ENCODE results near the gene DHRS4L2.
"Not testable (repeated sequence)": the region's sequence is repeated elsewhere in the genome, so short reads cannot be mapped to it uniquely, and the experiment has no call there.

Gene DHRS4L2

DNA sequence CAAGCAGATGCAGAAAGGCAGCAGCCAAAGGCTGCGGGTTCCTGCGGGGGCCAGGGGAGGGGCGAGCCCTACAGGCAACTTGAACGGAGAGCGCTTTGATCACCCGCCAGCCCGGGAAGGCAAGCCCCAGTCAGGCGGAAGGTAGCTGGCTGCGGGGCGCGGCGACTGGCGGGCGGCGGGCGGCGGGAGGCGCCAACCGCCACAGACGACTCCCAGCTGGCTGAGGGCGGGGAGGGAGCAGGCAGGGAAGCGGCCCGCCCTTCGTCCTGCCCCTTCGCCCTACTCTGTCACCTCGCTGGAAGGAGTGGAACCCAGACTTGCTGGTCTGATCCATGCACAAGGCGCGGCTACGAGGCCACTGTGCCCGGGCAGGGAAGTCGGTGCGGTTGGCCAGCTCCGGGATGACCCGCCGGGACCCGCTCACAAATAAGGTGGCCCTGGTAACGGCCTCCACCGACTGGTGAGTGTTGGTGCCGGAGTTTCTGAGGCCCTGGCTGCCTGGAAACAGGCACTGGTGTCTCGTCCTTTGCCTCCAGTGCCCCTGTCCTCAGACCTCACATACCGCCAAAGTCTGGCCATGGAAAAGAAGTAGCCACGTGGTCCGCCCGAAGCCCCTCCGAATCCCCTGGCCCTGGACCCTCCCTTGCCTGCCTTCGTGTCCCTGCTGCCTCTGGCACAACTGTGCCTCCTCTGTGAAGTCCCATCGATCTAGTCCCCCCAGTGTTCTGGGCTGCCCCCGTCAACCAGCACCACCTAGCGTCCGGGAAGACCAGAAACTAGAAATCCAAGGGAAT, 47.6 kb downstream of the DHRS4L2 start:
- Histone ChIP-seq H3K79me2 (ENCODE audit: insufficient read depth, low read length) (no peaks in the 10 kb centered on the region), H3K9me2 (replicated peaks; ENCODE audit: insufficient read depth, low read length) (no peaks in the 10 kb centered on the region), H2AFZ (ENCODE audit: low read depth, low read length, severe bottlenecking) (peak overlapping the region; percentile 91), H3K27ac (ENCODE audit: low read depth, low read length) (no peak overlapping the region), H3F3A (ENCODE audit: insufficient read depth) (no peaks in the 10 kb centered on the region), H3K4me2 (ENCODE audit: low read depth, low read length, poor library complexity, severe bottlenecking) (peak overlapping the region; percentile 61), H3K9ac (ENCODE audit: low read length) (peak overlapping the region; percentile 68), H3K4me3 (ENCODE audit: insufficient read depth, low read length, poor library complexity, severe bottlenecking) (peak overlapping the region; percentile 51), H3K27me3 (ENCODE audit: low read length) (no peaks in the 10 kb centered on the region), H3K36me3 (ENCODE audit: low read length) (no peaks in the 10 kb centered on the region), H4K20me1 (ENCODE audit: low read depth, low read length) (no peaks in the 10 kb centered on the region), H3K9me3 (ENCODE audit: insufficient read depth, low read length) (peaks cover 5% of the 10 kb centered on the region; the same call in 1 of the 2 replicates)
- TF ChIP-seq, protein P1, sequence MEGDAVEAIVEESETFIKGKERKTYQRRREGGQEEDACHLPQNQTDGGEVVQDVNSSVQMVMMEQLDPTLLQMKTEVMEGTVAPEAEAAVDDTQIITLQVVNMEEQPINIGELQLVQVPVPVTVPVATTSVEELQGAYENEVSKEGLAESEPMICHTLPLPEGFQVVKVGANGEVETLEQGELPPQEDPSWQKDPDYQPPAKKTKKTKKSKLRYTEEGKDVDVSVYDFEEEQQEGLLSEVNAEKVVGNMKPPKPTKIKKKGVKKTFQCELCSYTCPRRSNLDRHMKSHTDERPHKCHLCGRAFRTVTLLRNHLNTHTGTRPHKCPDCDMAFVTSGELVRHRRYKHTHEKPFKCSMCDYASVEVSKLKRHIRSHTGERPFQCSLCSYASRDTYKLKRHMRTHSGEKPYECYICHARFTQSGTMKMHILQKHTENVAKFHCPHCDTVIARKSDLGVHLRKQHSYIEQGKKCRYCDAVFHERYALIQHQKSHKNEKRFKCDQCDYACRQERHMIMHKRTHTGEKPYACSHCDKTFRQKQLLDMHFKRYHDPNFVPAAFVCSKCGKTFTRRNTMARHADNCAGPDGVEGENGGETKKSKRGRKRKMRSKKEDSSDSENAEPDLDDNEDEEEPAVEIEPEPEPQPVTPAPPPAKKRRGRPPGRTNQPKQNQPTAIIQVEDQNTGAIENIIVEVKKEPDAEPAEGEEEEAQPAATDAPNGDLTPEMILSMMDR (IDR thresholded peaks at IDR 0.05; ENCODE audit: insufficient read depth, low read length, poor library complexity, severe bottlenecking) = peak; percentile 63
- no peak for TF ChIP-seq EZH2phosphoT487 (conservative IDR thresholded peaks at IDR 0.05; ENCODE audit: low read length)

- H3K4me3 ChIP-seq (ENCODE audit: insufficient read depth, low read length, poor library complexity, severe bottlenecking) = peak overlapping the region; percentile 51
Observed at GRCh38 chr14:24036963-24037657, 48.4 kb downstream of the DHRS4L2 start.

GRCh38 chr14:24037658-24038037, 48.9 kb downstream of the DHRS4L2 start:
- H2AFZ ChIP-seq (ENCODE audit: low read depth, low read length, severe bottlenecking) = no peak overlapping the region
- no peak overlapping the region for H3K27ac ChIP-seq (ENCODE audit: low read depth, low read length)
- TF ChIP-seq EZH2phosphoT487 (conservative IDR thresholded peaks at IDR 0.05; ENCODE audit: low read length) = no peak
- TF ChIP-seq, protein P1 (IDR thresholded peaks at IDR 0.05; ENCODE audit: insufficient read depth, low read length, poor library complexity, severe bottlenecking) = no peak
- no peaks in the 10 kb centered on the region for H3K36me3 ChIP-seq (ENCODE audit: low read length)
- H3K9ac ChIP-seq (ENCODE audit: low read length) = no peak overlapping the region
- no peaks in the 10 kb centered on the region for H3F3A ChIP-seq (ENCODE audit: insufficient read depth)
- peaks cover 4% of the 10 kb centered on the region; the same call in 1 of the 2 replicates for H3K9me3 ChIP-seq (ENCODE audit: insufficient read depth, low read length)
- H3K79me2 ChIP-seq (ENCODE audit: insufficient read depth, low read length) = no peaks in the 10 kb centered on the region
- no peaks in the 10 kb centered on the region for H4K20me1 ChIP-seq (ENCODE audit: low read depth, low read length)
- H3K9me2 ChIP-seq (replicated peaks; ENCODE audit: insufficient read depth, low read length) = no peaks in the 10 kb centered on the region
- H3K4me2 ChIP-seq (ENCODE audit: low read depth, low read length, poor library complexity, severe bottlenecking) = no peak overlapping the region
- no peaks in the 10 kb centered on the region for H3K27me3 ChIP-seq (ENCODE audit: low read length)
- no peak overlapping the region for H3K4me3 ChIP-seq (ENCODE audit: insufficient read depth, low read length, poor library complexity, severe bottlenecking)

More at GRCh38 chr14:24036963-24037657, 48.4 kb downstream of the DHRS4L2 start:
- Histone ChIP-seq H2AFZ (ENCODE audit: low read depth, low read length, severe bottlenecking) (peak overlapping the region; percentile 91), H3K4me2 (ENCODE audit: low read depth, low read length, poor library complexity, severe bottlenecking) (peak overlapping the region; percentile 61), H3K9ac (ENCODE audit: low read length) (peak overlapping the region; percentile 68)
- not testable (repeated sequence) for H3K36me3 ChIP-seq (ENCODE audit: low read length); H3K79me2 ChIP-seq (ENCODE audit: insufficient read depth, low read length); H3K27me3 ChIP-seq (ENCODE audit: low read length); H3K27ac ChIP-seq (ENCODE audit: low read depth, low read length); H3K9me2 ChIP-seq (replicated peaks; ENCODE audit: insufficient read depth, low read length); H4K20me1 ChIP-seq (ENCODE audit: low read depth, low read length); H3F3A ChIP-seq (ENCODE audit: insufficient read depth); H3K9me3 ChIP-seq (ENCODE audit: insufficient read depth, low read length)

DNA sequence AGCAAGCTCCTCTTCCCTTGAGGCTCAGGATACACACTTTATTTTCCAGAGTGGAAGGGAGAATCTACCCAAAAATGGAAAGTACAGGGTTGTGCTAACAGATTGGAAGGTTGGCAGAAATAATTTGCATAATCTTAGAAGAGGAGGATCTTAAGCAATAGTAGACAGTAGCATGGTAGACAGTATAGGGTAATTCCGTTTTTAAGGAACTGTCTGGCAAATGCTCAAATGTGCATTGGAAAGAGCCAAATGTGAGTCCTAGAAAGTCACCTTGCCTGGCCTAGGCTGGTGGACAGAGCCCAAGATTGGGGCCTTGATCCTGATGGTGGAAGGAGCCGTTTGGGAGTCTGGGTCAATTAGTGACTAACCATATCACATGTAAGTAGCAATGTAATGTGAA, 50.0 kb downstream of the DHRS4L2 start:
- H4K20me1 ChIP-seq (ENCODE audit: low read depth, low read length) = no peaks in the 10 kb centered on the region
- no peak overlapping the region for H3K4me2 ChIP-seq (ENCODE audit: low read depth, low read length, poor library complexity, severe bottlenecking)
- no peaks in the 10 kb centered on the region for H3K9me2 ChIP-seq (replicated peaks; ENCODE audit: insufficient read depth, low read length)
- H3K79me2 ChIP-seq (ENCODE audit: insufficient read depth, low read length) = no peaks in the 10 kb centered on the region
- no peak overlapping the region for H3K9ac ChIP-seq (ENCODE audit: low read length)
- H3K4me3 ChIP-seq (ENCODE audit: insufficient read depth, low read length, poor library complexity, severe bottlenecking) = no peak overlapping the region
- no peak overlapping the region for H2AFZ ChIP-seq (ENCODE audit: low read depth, low read length, severe bottlenecking)
- TF ChIP-seq EZH2phosphoT487 (conservative IDR thresholded peaks at IDR 0.05; ENCODE audit: low read length) = no peak
- TF ChIP-seq, protein P1 (IDR thresholded peaks at IDR 0.05; ENCODE audit: insufficient read depth, low read length, poor library complexity, severe bottlenecking) = no peak
- H3K27me3 ChIP-seq (ENCODE audit: low read length) = no peaks in the 10 kb centered on the region
- no peaks in the 10 kb centered on the region for H3K9me3 ChIP-seq (ENCODE audit: insufficient read depth, low read length)
- no peaks in the 10 kb centered on the region for H3K36me3 ChIP-seq (ENCODE audit: low read length)
- no peaks in the 10 kb centered on the region for H3F3A ChIP-seq (ENCODE audit: insufficient read depth)
- no peak overlapping the region for H3K27ac ChIP-seq (ENCODE audit: low read depth, low read length)

Measured in SU-DHL-6 (cell line).